NCI-H2081 (cell line): ENCODE measurements around the gene STIM2.
A peak's percentile ranks its signal among the peaks of the same experiment; 100 is the strongest.

Experiments
- DNase-seq, 2 experiments: peaks; one replicate each; lab custom pipeline; 2025; lab: John Stamatoyannopoulos, UW

The STIM2 gene

DNA sequence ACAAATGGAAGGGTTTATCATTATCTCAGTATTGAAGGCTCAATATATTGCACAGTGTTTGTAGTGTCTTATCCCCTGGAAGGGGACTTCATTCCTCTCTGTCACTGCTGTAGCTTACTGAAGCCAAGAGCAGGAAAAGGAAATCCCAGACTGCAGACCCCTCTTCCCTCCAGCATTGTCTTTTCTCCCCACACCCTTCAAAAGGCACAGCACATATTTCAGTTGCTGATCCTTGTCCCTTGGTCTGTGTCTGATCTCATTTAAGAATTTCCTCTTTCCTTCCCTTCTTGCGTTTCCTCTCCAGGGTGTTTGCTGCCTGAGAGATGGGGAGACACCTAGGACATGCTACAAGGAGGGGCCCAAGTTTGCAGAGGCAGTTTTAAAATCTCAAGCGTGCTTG, 40.1 kb downstream of the STIM2 start:
- no peak for DNase-seq

DNA sequence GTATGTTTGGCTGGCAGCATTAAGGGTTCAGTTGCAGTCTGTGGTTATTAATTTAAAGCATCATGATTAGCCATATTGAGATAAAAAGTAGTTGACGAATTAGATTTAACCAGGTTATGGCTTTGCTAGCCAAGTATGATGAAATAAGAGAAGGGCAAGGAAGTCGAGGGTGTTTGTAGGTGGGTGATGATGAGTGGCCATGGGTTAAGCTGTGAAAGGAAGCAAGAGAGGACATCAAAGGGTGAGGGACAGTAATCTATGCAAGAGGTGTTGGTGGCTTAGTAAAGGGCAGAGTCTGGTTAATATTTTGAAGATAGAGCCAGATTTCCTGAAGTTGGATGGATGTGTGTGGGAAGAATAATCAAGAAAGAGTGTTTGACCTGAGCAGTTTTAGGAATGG, 44.5 kb downstream of the STIM2 start:
- DNase-seq = no peak

- no peak for DNase-seq
Measured at GRCh38 chr4:26907731-26908599, 47.3 kb downstream of the STIM2 start.

DNA sequence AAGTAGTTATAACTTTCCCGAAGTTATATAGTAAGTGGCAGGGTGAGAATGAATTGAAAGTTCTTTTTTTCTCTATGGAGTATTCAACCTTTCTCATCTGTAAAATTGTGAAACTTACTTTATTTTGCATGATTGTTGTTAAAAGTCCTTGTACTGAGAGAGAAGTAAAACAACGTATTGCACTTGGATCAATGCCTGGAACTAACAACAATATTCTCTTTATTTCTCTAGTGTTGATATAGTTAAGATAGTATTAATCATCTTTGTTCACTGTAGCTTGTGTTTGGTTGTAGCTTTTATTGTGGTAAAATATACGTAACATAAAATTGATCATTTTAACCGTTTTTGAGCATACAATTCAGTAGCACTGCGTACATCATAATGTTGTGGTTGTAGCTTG, 48.7 kb downstream of the STIM2 start:
- DNase-seq = no peak

- no peak for DNase-seq
Measured at GRCh38 chr4:26911254-26911653, 50.6 kb downstream of the STIM2 start.

DNA sequence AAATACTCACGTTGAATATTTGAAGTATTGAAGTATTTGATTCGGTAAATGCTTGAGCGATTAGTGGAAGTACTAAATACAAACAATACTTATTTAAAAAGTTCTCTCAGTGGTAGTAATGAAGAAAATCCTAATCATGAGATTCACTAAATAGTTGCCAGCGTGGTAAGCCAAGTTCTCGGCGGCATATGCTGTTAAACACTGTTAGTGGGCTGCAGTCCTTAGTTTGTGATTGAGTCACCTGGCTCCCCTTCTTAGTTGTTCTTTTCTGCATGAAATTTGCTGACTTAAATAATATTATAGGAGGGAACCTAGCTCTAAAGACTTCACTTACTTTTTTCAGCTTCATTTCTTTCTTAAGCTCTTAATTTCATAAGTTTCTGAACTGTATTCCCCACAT, 51.4 kb downstream of the STIM2 start:
- no peak for DNase-seq

- DNase-seq = no peak
Measured at GRCh38 chr4:26912810-26913209, 52.2 kb downstream of the STIM2 start.

DNA sequence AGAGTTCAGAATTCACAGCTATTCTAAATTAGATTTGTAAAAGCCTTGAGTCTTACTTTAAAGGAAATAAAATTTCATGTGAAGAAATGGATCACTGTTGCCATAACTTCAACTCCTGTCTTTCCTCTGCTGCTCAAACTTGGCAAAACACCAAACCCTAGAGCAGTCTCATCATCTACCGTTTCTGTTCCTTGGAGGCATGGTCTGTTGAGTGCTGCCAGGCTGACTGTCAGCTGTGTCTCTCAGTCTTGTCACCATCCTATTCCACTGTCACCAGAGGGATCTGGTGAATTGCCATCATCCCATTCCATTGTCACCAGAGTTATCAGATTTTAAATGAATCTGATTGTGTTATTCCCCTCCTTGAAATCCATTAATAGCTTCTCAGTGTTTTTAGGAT, 55.6 kb downstream of the STIM2 start:
- DNase-seq = peak in 1 of 2 experiments; percentile 15

DNA sequence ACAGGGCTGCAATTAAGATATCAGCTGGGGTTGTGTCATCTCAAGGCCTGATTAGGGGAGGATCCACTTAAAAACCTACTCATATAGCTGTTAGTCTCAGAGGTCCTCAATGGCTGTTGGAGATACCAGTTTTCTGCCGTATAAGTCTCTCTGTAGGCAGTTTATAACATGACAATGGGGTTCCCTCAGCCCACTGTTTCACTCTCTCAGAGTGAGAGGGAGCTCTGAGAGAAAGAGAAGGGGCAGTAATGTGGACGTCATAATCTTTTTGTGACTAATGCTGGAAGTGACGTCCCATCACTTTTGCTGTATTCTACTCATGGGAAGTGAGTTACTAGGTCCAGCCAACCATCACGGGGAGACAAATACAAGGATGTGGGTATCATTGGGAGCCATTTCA, 70.3 kb downstream of the STIM2 start:
- DNase-seq = no peak

DNA sequence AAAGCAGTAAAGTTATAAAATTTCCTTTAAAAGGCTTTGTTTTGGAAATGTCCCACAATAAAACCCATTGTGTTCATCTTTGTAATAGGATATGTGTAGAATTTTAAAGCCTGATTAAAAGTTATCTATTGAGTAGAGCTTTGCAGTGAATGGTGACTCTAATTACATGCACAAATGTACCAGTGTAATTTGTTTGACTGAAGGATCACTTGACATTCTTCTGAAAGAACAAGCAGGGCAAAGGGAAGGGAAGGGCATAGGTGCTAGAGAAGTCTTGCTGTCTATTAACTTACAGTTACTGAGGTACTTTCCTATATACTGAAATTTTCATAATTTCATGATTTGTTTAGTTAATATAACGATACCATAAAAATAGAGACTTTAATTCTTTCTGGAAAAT, 70.8 kb downstream of the STIM2 start:
- no peak for DNase-seq

DNA sequence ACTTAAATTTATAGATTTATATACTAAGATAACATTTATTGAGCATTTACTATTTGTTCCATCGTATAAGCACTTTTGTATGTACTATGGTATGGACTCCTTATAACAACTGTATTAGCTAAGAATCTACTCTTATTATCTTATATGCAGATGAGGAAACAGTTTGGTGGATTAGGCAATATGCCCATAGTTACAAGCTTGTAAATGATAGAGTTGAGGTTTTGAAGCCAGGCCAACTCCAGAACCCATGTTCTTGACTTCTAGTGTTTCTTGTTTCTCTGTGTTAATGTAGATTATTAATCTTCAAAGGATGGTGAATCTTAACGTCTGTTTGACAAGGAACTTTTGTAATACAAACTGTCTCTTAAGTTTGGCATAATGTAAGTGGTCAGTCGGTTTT, 71.3 kb downstream of the STIM2 start:
- DNase-seq = no peak

DNA sequence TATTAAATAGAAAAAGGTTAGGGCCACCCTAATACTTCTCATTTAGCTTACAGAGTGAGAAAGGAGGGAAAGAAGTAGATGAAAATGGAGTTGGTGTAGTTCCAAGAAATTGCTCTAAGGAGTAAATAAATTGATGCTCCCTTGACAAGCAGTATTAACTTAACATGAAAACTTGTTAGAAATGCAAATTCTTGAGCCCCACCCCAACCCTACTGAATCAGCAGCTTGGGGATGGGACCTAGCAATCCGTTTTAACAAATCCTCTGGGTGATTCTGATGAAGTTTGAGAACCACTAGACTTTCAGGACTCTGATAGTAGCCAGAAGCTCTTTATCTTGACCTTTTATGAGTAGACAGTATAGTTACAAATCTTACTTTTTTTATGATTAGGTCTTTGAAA, 74.8 kb downstream of the STIM2 start:
- no peak for DNase-seq

- DNase-seq = no peak
Measured at GRCh38 chr4:26936284-26937065, 75.8 kb downstream of the STIM2 start.

DNA sequence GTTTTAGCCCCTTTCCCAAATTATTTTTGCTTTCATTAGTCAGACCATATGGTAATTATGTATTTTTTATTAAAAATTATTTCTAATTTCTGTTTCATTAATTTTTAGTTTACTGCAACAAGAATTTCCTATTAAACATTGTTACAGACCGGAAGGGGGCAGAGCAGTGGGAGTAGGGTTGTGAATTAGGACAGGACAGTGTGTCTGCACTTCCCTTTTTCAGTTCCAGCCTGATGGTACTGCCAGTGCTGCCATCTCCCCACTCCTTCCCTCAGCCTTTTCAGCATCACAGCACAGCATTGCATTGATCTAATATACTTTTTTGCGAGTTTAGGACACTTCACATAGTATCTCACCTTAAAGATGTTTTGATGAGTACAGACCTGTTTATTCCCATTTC, 76.5 kb downstream of the STIM2 start:
- no peak for DNase-seq

- no peak for DNase-seq
Measured at GRCh38 chr4:26937567-26937966, 76.9 kb downstream of the STIM2 start.

DNA sequence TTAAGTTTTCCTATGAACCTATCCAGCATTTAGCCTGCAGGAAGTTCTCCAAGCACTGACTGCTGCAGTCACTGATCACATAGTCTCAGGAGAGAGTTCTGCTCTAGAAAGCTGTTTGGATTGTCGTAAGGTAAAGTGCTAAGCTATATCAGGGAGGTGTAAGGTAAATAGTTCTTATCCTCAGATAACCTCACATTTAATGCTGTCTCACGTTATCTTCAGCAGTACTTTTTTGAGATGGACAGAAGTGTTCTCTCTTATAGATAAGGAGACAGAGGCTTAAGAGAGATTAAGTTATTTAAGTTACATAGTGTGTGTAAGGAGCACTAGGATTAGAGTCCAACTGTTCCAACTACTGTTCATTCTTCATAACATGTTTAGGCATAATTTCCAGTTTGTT, 77.9 kb downstream of the STIM2 start:
- no peak for DNase-seq

GRCh38 chr4:26941951-26942350, 81.3 kb downstream of the STIM2 start:
- no peak for DNase-seq

DNA sequence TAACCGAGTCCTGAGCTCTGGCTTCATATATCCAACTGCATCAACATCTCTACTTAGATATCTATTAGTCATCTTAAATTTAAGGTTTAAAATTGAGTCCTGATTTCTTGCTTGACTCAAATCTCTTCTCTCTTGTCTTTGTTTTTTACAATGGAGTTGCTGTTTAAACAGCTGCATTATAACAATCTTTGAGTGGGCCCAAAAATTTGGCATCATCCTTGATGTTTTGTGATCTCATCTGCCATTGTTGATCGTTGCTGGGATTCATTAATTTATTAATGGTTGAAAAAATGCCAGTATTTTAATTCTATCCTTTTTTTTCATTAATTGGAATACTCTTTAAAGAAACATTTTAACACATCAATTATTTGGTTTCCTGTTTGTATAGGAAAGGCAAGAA, 82.2 kb downstream of the STIM2 start:
- DNase-seq = no peak

- DNase-seq = no peak
Measured at GRCh38 chr4:26943391-26943790, 82.8 kb downstream of the STIM2 start.

DNA sequence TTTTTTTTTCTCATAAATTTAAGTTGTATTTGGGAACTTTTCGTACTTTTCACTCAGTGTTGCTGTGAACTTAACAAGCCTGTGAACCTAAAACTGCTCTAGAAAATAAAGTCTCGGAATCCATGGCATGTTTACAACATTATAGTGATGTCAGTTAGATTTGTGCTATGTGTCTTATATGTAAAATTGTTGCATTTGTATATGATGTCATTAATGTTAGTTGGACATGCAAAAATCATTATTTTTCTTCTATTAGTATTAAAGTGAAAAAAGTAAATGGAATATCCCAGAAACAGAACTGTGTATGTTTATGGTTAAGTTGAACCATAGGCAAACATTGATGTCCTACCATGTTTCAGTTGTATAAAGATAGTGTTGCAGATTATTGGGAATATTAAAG, 85.2 kb downstream of the STIM2 start:
- no peak for DNase-seq

DNA sequence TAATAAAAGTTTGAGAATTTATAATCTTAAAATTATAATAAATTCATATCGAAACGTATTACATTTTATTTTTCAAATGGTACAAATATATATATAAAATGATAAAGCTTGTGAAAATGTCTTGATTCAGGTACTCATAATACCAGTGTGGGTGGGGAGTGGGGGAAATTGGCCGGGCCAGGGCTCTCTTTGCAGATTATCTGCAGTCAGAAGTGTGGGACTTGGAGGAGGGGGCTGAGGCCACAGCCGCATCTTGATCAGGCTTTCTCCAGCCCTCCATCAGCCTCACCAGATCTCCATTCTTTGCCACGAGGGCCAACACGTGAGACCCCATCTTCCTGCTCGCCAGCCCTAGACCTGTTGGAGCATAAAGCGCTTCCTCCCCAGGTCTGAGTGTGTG, 86.7 kb downstream of the STIM2 start:
- no peak for DNase-seq

- no peak for DNase-seq
Measured at GRCh38 chr4:26950446-26950845, 89.8 kb downstream of the STIM2 start.

DNA sequence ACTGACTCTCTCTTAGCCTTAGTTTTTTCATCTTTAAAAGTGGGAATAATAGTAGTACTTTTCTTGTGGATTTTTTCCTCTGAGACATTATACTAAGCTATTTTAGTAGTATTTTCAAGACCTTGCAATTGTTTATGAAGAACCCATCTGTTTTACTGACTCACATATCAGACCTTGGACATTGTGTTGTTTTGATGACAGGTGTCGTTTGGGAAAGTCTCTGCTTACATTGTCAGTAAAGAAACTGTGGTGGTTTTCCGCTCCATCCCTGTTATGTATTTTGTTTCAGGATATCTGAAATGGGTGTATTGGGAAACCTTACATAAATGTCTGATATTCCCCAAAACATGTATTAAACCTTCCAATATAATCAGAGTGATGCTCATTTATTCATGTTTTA, 92.2 kb downstream of the STIM2 start:
- DNase-seq = no peak
